HG02763 (cell line): ENCODE results near the gene SNRPA.
A peak's percentile ranks its signal among the peaks of the same experiment; 100 is the strongest.
"Not testable (repeated sequence)": the region's sequence is repeated elsewhere in the genome, so short reads cannot be mapped to it uniquely, and the experiment has no call there.

Source experiments
- ATAC-seq: cut with Tn5 transposase; IDR thresholded peaks from one replicate; pipeline ENCODE4 v1.9.1; 2021; ENCODE audit warnings: mild to moderate bottlenecking, moderate library complexity; ENCODE audit not compliant: unreplicated experiment

The SNRPA gene

GRCh38 chr19:40776364-40776763 is 25.4 kb downstream of the SNRPA start:
- no peak for ATAC-seq

GRCh38 chr19:40776932-40777644 is 26.1 kb downstream of the SNRPA start:
- ATAC-seq, result peak; percentile 69

- no peak for ATAC-seq
These were observed 26.6 kb downstream of the SNRPA start for GRCh38 chr19:40777645-40777936.

- peak; percentile 58 for ATAC-seq
These were observed 27.1 kb downstream of the SNRPA start, which contains the start of gene RAB4B for GRCh38 chr19:40777937-40778705. Gene RAB4B, plus strand, starts transcription at chr19:40778247. Its CDS starts 129 bp downstream, at chr19:40778376.

GRCh38 chr19:40778706-40779284 is 27.8 kb downstream of the SNRPA start:
- no peak for ATAC-seq

- no peak for ATAC-seq
These were observed 29.6 kb downstream of the SNRPA start for GRCh38 chr19:40780582-40780981.

- ATAC-seq, result no peak
These were observed 30.1 kb downstream of the SNRPA start for GRCh38 chr19:40781140-40781539.

- ATAC-seq, result no peak
These were observed 32.7 kb downstream of the SNRPA start for GRCh38 chr19:40783711-40784110.

- not testable (repeated sequence) for ATAC-seq
These were observed 33.1 kb downstream of the SNRPA start for GRCh38 chr19:40784146-40784545.

GRCh38 chr19:40785526-40785925 is 34.5 kb downstream of the SNRPA start:
- ATAC-seq, result no peak

GRCh38 chr19:40786060-40787037 is 35.3 kb downstream of the SNRPA start:
- no peak for ATAC-seq

- no peak for ATAC-seq
These were observed 40.3 kb downstream of the SNRPA start for GRCh38 chr19:40791349-40791748.

- ATAC-seq, result no peak
These were observed 41.0 kb downstream of the SNRPA start for GRCh38 chr19:40791996-40792395.

- no peak for ATAC-seq
These were observed 46.4 kb downstream of the SNRPA start for GRCh38 chr19:40797166-40797962.

GRCh38 chr19:40797963-40798682 is 47.1 kb downstream of the SNRPA start:
- ATAC-seq, result peak; percentile 7

- ATAC-seq, result peak; percentile 85
These were observed 47.9 kb downstream of the SNRPA start, which contains the start of gene EGLN2 for GRCh38 chr19:40798683-40799557. Gene EGLN2, plus strand, starts transcription at chr19:40799191. Its CDS starts 1,382 bp downstream, at chr19:40800573.

- no peak for ATAC-seq
These were observed 48.7 kb downstream of the SNRPA start for GRCh38 chr19:40799558-40800338.
